NT2/D1 (cell line): Measurements from ENCODE around the gene MAP1LC3B2.

Experiments
- SUZ12 ChIP-seq: IDR thresholded peaks from 2 replicates; pipeline ENCODE4 v1.6.1; 2011; ENCODE audit not compliant: insufficient read length, insufficient read depth; ENCODE audit errors: extremely low read depth
- YY1 ChIP-seq: IDR thresholded peaks from 2 replicates; pipeline ENCODE4 v1.6.1; 2011; ENCODE audit not compliant: insufficient read length, insufficient read depth

GRCh38 chr12:116538076-116538591, 21.0 kb upstream of the MAP1LC3B2 start:
- TF ChIP-seq YY1 (no peak), SUZ12 (no peak)
